ENCODE data around the gene CLASP1.
"Not testable (repeated sequence)": the region's sequence is repeated elsewhere in the genome, so short reads cannot be mapped to it uniquely, and the experiment has no call there.

- TF ChIP-seq, protein P1, sequence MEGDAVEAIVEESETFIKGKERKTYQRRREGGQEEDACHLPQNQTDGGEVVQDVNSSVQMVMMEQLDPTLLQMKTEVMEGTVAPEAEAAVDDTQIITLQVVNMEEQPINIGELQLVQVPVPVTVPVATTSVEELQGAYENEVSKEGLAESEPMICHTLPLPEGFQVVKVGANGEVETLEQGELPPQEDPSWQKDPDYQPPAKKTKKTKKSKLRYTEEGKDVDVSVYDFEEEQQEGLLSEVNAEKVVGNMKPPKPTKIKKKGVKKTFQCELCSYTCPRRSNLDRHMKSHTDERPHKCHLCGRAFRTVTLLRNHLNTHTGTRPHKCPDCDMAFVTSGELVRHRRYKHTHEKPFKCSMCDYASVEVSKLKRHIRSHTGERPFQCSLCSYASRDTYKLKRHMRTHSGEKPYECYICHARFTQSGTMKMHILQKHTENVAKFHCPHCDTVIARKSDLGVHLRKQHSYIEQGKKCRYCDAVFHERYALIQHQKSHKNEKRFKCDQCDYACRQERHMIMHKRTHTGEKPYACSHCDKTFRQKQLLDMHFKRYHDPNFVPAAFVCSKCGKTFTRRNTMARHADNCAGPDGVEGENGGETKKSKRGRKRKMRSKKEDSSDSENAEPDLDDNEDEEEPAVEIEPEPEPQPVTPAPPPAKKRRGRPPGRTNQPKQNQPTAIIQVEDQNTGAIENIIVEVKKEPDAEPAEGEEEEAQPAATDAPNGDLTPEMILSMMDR (IDR thresholded peaks at IDR 0.05): not testable (repeated sequence)
- not testable (repeated sequence) for TF ChIP-seq POLR2A (IDR thresholded peaks at IDR 0.05)
Observed at GRCh38 chr2:121438290-121438689, 211.0 kb downstream of the CLASP1 start.

Data from heart left ventricle (tissue), 13 donors.